GM23338 (cell line): ENCODE data around the gene SEC22A. TPM values are rescaled to one million over a fixed set of nuclear protein-coding genes. Genes with fewer than 3 reads are reported as not detected.

Experiments used
- ATAC-seq: fragments of 200-7000 bp; cut with Tn5 transposase; 3 replicates; pipeline ENCODE4 v1.9.1; 2020
- DNase-seq: peaks from one replicate; pipeline ENCODE4 v3.0.0-alpha.2; 2015; ENCODE audit warnings: low spot score
- H2AFZ ChIP-seq: fragments of 200-600 bp; sonication (generic); 2 replicates; pipeline ENCODE4 v1.8.0; 2016; ENCODE audit warnings: antibody characterized with exemption, mild to moderate bottlenecking, moderate library complexity
- H3F3A ChIP-seq: fragments of 200-600 bp; sonication (generic); replicated peaks from 2 replicates; pipeline ENCODE4 v1.8.0; 2017; ENCODE audit warnings: antibody characterized with exemption, mixed run types, low read depth
- H3K27ac ChIP-seq: fragments of 200-600 bp; sonication (generic); 2 replicates; pipeline ENCODE4 v1.6.1; 2016; ENCODE audit warnings: low read depth
- H3K27me3 ChIP-seq: fragments of 200-600 bp; sonication (generic); 2 replicates; pipeline ENCODE4 v1.8.0; 2016; ENCODE audit warnings: mild to moderate bottlenecking, mixed run types, moderate library complexity; ENCODE audit not compliant: insufficient read depth
- H3K36me3 ChIP-seq: fragments of 200-600 bp; sonication (generic); 2 replicates; pipeline ENCODE4 v1.8.0; 2016; ENCODE audit warnings: mild to moderate bottlenecking; ENCODE audit not compliant: insufficient read depth
- H3K4me1 ChIP-seq: fragments of 200-600 bp; sonication (generic); 2 replicates; pipeline ENCODE4 v1.8.0; 2016; ENCODE audit warnings: mild to moderate bottlenecking, moderate library complexity; ENCODE audit not compliant: insufficient read depth
- H3K4me2 ChIP-seq: fragments of 200-600 bp; sonication (generic); 2 replicates; pipeline ENCODE4 v1.7.1; 2017; ENCODE audit warnings: mixed run types
- H3K4me3 ChIP-seq: fragments of 200-600 bp; sonication (generic); 2 replicates; pipeline ENCODE4 v1.6.1; 2016; ENCODE audit warnings: mixed run types
- H3K79me2 ChIP-seq: fragments of 200-600 bp; sonication (generic); replicated peaks from 2 replicates; pipeline ENCODE4 v1.8.0; 2017; ENCODE audit warnings: mild to moderate bottlenecking; ENCODE audit not compliant: insufficient read depth
- H3K9me2 ChIP-seq: fragments of 200-600 bp; sonication (generic); 2 replicates; pipeline ENCODE4 v1.8.0; 2017; ENCODE audit not compliant: insufficient read depth
- H4K20me1 ChIP-seq: fragments of 200-600 bp; sonication (generic); replicated peaks from 2 replicates; pipeline ENCODE4 v1.8.0; 2017; ENCODE audit warnings: mild to moderate bottlenecking; ENCODE audit not compliant: insufficient read depth
- H3K27ac Mint-ChIP-seq: 2 replicates; pipeline ENCODE4 v1.8.0; 2020; ENCODE audit warnings: inconsistent platforms, mild to moderate bottlenecking, moderate library complexity, mixed read lengths
- H3K27me3 Mint-ChIP-seq: 3 replicates; pipeline ENCODE4 v1.8.0; 2022; ENCODE audit warnings: low read depth, mild to moderate bottlenecking, moderate library complexity, mixed read lengths, inconsistent platforms; ENCODE audit not compliant: insufficient read depth, poor library complexity
- H3K36me3 Mint-ChIP-seq: 3 replicates; pipeline ENCODE4 v1.8.0; 2021; ENCODE audit warnings: low read depth, mild to moderate bottlenecking, inconsistent platforms, moderate library complexity, mixed read lengths
- H3K4me1 Mint-ChIP-seq: 3 replicates; pipeline ENCODE4 v1.8.0; 2020; ENCODE audit warnings: mild to moderate bottlenecking, inconsistent platforms, mixed read lengths
- H3K4me3 Mint-ChIP-seq: 3 replicates; pipeline ENCODE4 v1.8.0; 2021; ENCODE audit warnings: moderate library complexity, mild to moderate bottlenecking, inconsistent platforms, mixed read lengths
- H3K9me3 Mint-ChIP-seq: 3 replicates; pipeline ENCODE4 v1.8.0; 2020; ENCODE audit warnings: moderate library complexity, mild to moderate bottlenecking, inconsistent platforms, mixed read lengths
- CREB1 ChIP-seq: fragments of 250-450 bp; sonication (Bioruptor Pico); IDR thresholded peaks from 2 replicates; pipeline ENCODE4 v1.5.0; 2020; ENCODE audit warnings: low read depth, mild to moderate bottlenecking, moderate library complexity
- EZH2 ChIP-seq: fragments of 200-600 bp; sonication (generic); IDR thresholded peaks from one replicate; pipeline ENCODE4 v1.8.0; 2017; ENCODE audit warnings: antibody characterized with exemption, mild to moderate bottlenecking, low read depth; ENCODE audit not compliant: unreplicated experiment
- EZH2phosphoT487 ChIP-seq: fragments of 200-600 bp; sonication (generic); IDR thresholded peaks from one replicate; pipeline ENCODE4 v1.8.1; 2018; ENCODE audit warnings: antibody characterized with exemption; ENCODE audit not compliant: unreplicated experiment
- JUNB ChIP-seq: IDR thresholded peaks from one replicate; pipeline ENCODE4 v1.6.1; 2016; ENCODE audit warnings: antibody characterized with exemption; ENCODE audit not compliant: unreplicated experiment
- POLR2AphosphoS5 ChIP-seq: IDR thresholded peaks from 2 replicates; pipeline ENCODE4 v1.6.1; 2016; ENCODE audit warnings: antibody characterized with exemption, low read depth
- STAT1 ChIP-seq: IDR thresholded peaks from one replicate; pipeline ENCODE4 v1.6.1; 2016; ENCODE audit warnings: antibody characterized with exemption; ENCODE audit not compliant: unreplicated experiment
- ZNF114 ChIP-seq: fragments of 250-450 bp; sonication (Bioruptor Pico); IDR thresholded peaks from 2 replicates; pipeline ENCODE4 v1.5.0; 2020; ENCODE audit warnings: mild to moderate bottlenecking, moderate library complexity
- ZNF331 ChIP-seq: fragments of 250-450 bp; sonication (Bioruptor Pico); IDR thresholded peaks from 2 replicates; pipeline ENCODE4 v1.5.0; 2020; ENCODE audit warnings: low read depth, mild to moderate bottlenecking, moderate library complexity
- polyA plus RNA-seq: library from polyadenylated mRNA; unstranded; fragments of >200 nt; fragmentation: Nextera tagmentation; extraction: Ambion mirVana; gene quantifications from 2 replicates; pipeline ENCODE4 v1.2.1, GENCODE V29; 2016
- total RNA-seq: library from RNA; depleted of rRNA; stranded (reverse); fragments of >200 nt; shearing (Covaris generic); gene quantifications from 2 replicates; pipeline ENCODE4 v1.2.3, GENCODE V29; 2014
- TF ChIP-seq, protein P1 (sequence below), 2 experiments: fragments of 200-600 bp in 1 of 2; sonication (generic) in 1 of 2; conservative IDR thresholded peaks; 2 replicates each; pipeline versions ENCODE4 v1.5.1 to v1.6.1; 2016 to 2017; ENCODE audit warnings: antibody characterized with exemption in 2 of 2, low read depth in 2 of 2, mild to moderate bottlenecking in 2 of 2, moderate library complexity in 1 of 2
- TF ChIP-seq, protein P2 (sequence below): IDR thresholded peaks from 2 replicates; pipeline ENCODE4 v1.6.1; 2016; ENCODE audit warnings: antibody characterized with exemption
- TF ChIP-seq, protein P3 (sequence below): fragments of 250-450 bp; sonication (Bioruptor Pico); IDR thresholded peaks from 2 replicates; pipeline ENCODE4 v1.5.0; 2020; ENCODE audit warnings: mild to moderate bottlenecking, moderate library complexity
- TF ChIP-seq, protein P4 (sequence below): IDR thresholded peaks from one replicate; pipeline ENCODE4 v1.6.1; 2018; ENCODE audit warnings: antibody characterized with exemption; ENCODE audit not compliant: unreplicated experiment

Gene SEC22A
- total and polyA plus RNA-seq, 2 experiments from 2014 or later: 11.2 to 24.1 TPM

DNA sequence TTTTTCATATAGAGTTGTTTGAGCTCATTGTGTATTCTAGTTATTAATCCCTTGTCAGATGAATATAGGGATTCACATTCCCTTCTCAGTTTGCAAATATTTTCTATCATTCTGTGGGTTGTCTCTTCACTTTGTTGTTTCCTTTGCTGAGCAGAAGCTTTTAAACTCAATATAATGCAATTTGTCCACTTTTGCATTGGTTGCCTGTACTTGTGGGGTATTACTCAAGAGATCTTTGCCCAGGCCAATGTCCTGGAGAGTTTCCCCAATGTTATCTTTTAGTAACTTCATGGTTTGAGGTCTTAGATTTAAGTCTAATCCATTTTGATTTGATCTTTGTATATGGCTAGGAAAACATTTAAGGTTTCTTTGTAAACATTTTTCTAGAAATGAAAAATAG, 24.8 kb downstream of the SEC22A start:
- H3K9me2 ChIP-seq: no peaks in the 10 kb centered on the region
- no peak overlapping the region for H3K4me3 ChIP-seq
- H3K79me2 ChIP-seq: no peaks in the 10 kb centered on the region
- peaks cover 23% of the 10 kb centered on the region for H3K9me3 Mint-ChIP-seq
- H3K4me2 ChIP-seq: no peak overlapping the region
- no peaks in the 10 kb centered on the region for H3K27me3 ChIP-seq
- H3K27ac ChIP-seq: no peak overlapping the region
- H3K4me1 ChIP-seq: peaks cover 3% of the 10 kb centered on the region; the same call in 1 of the 2 replicates
- ATAC-seq: no peak
- no peaks in the 10 kb centered on the region for H3F3A ChIP-seq
- H4K20me1 ChIP-seq: no peaks in the 10 kb centered on the region
- H3K27me3 Mint-ChIP-seq: no peaks in the 10 kb centered on the region
- no peak for DNase-seq
- peaks cover 35% of the 10 kb centered on the region for H3K36me3 Mint-ChIP-seq
- peaks cover 5% of the 10 kb centered on the region; the same call in 1 of the 2 replicates for H3K36me3 ChIP-seq
- H3K4me3 Mint-ChIP-seq: no peak overlapping the region
- H2AFZ ChIP-seq: no peak overlapping the region
- no peak overlapping the region for H3K27ac Mint-ChIP-seq
- H3K4me1 Mint-ChIP-seq: peaks cover 8% of the 10 kb centered on the region; the same call in 2 of the 3 replicates
- no peak for TF ChIP-seq POLR2AphosphoS5
- TF ChIP-seq, protein P1, sequence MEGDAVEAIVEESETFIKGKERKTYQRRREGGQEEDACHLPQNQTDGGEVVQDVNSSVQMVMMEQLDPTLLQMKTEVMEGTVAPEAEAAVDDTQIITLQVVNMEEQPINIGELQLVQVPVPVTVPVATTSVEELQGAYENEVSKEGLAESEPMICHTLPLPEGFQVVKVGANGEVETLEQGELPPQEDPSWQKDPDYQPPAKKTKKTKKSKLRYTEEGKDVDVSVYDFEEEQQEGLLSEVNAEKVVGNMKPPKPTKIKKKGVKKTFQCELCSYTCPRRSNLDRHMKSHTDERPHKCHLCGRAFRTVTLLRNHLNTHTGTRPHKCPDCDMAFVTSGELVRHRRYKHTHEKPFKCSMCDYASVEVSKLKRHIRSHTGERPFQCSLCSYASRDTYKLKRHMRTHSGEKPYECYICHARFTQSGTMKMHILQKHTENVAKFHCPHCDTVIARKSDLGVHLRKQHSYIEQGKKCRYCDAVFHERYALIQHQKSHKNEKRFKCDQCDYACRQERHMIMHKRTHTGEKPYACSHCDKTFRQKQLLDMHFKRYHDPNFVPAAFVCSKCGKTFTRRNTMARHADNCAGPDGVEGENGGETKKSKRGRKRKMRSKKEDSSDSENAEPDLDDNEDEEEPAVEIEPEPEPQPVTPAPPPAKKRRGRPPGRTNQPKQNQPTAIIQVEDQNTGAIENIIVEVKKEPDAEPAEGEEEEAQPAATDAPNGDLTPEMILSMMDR (conservative IDR thresholded peaks at IDR 0.05; ENCODE audit: low read depth in 2 of 2): no peak
- TF ChIP-seq EZH2: no peak
- TF ChIP-seq CREB1 (CRISPR knock-in tag): no peak
- no peak for TF ChIP-seq EZH2phosphoT487
- TF ChIP-seq STAT1: no peak
- no peak for TF ChIP-seq ZNF331 (CRISPR knock-in tag)
- TF ChIP-seq, protein P2, sequence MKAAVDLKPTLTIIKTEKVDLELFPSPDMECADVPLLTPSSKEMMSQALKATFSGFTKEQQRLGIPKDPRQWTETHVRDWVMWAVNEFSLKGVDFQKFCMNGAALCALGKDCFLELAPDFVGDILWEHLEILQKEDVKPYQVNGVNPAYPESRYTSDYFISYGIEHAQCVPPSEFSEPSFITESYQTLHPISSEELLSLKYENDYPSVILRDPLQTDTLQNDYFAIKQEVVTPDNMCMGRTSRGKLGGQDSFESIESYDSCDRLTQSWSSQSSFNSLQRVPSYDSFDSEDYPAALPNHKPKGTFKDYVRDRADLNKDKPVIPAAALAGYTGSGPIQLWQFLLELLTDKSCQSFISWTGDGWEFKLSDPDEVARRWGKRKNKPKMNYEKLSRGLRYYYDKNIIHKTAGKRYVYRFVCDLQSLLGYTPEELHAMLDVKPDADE: no peak
- TF ChIP-seq, protein P3, sequence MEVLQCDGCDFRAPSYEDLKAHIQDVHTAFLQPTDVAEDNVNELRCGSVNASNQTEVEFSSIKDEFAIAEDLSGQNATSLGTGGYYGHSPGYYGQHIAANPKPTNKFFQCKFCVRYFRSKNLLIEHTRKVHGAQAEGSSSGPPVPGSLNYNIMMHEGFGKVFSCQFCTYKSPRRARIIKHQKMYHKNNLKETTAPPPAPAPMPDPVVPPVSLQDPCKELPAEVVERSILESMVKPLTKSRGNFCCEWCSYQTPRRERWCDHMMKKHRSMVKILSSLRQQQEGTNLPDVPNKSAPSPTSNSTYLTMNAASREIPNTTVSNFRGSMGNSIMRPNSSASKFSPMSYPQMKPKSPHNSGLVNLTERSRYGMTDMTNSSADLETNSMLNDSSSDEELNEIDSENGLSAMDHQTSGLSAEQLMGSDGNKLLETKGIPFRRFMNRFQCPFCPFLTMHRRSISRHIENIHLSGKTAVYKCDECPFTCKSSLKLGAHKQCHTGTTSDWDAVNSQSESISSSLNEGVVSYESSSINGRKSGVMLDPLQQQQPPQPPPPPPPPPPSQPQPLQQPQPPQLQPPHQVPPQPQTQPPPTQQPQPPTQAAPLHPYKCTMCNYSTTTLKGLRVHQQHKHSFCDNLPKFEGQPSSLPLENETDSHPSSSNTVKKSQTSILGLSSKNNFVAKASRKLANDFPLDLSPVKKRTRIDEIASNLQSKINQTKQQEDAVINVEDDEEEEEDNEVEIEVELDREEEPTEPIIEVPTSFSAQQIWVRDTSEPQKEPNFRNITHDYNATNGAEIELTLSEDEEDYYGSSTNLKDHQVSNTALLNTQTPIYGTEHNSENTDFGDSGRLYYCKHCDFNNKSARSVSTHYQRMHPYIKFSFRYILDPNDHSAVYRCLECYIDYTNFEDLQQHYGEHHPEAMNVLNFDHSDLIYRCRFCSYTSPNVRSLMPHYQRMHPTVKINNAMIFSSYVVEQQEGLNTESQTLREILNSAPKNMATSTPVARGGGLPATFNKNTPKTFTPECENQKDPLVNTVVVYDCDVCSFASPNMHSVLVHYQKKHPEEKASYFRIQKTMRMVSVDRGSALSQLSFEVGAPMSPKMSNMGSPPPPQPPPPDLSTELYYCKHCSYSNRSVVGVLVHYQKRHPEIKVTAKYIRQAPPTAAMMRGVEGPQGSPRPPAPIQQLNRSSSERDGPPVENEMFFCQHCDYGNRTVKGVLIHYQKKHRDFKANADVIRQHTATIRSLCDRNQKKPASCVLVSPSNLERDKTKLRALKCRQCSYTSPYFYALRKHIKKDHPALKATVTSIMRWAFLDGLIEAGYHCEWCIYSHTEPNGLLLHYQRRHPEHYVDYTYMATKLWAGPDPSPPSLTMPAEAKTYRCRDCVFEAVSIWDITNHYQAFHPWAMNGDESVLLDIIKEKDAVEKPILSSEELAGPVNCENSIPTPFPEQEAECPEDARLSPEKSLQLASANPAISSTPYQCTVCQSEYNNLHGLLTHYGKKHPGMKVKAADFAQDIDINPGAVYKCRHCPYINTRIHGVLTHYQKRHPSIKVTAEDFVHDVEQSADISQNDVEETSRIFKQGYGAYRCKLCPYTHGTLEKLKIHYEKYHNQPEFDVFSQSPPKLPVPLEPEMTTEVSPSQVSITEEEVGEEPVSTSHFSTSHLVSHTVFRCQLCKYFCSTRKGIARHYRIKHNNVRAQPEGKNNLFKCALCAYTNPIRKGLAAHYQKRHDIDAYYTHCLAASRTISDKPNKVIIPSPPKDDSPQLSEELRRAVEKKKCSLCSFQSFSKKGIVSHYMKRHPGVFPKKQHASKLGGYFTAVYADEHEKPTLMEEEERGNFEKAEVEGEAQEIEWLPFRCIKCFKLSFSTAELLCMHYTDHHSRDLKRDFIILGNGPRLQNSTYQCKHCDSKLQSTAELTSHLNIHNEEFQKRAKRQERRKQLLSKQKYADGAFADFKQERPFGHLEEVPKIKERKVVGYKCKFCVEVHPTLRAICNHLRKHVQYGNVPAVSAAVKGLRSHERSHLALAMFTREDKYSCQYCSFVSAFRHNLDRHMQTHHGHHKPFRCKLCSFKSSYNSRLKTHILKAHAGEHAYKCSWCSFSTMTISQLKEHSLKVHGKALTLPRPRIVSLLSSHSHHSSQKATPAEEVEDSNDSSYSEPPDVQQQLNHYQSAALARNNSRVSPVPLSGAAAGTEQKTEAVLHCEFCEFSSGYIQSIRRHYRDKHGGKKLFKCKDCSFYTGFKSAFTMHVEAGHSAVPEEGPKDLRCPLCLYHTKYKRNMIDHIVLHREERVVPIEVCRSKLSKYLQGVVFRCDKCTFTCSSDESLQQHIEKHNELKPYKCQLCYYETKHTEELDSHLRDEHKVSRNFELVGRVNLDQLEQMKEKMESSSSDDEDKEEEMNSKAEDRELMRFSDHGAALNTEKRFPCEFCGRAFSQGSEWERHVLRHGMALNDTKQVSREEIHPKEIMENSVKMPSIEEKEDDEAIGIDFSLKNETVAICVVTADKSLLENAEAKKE: no peak
- TF ChIP-seq, protein P4, sequence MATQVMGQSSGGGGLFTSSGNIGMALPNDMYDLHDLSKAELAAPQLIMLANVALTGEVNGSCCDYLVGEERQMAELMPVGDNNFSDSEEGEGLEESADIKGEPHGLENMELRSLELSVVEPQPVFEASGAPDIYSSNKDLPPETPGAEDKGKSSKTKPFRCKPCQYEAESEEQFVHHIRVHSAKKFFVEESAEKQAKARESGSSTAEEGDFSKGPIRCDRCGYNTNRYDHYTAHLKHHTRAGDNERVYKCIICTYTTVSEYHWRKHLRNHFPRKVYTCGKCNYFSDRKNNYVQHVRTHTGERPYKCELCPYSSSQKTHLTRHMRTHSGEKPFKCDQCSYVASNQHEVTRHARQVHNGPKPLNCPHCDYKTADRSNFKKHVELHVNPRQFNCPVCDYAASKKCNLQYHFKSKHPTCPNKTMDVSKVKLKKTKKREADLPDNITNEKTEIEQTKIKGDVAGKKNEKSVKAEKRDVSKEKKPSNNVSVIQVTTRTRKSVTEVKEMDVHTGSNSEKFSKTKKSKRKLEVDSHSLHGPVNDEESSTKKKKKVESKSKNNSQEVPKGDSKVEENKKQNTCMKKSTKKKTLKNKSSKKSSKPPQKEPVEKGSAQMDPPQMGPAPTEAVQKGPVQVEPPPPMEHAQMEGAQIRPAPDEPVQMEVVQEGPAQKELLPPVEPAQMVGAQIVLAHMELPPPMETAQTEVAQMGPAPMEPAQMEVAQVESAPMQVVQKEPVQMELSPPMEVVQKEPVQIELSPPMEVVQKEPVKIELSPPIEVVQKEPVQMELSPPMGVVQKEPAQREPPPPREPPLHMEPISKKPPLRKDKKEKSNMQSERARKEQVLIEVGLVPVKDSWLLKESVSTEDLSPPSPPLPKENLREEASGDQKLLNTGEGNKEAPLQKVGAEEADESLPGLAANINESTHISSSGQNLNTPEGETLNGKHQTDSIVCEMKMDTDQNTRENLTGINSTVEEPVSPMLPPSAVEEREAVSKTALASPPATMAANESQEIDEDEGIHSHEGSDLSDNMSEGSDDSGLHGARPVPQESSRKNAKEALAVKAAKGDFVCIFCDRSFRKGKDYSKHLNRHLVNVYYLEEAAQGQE: no peak
- TF ChIP-seq JUNB: no peak
- TF ChIP-seq ZNF114: no peak
